GM12864 (cell line): ENCODE data around the gene SF1.

ENCODE experiments used
- DNase-seq: peaks from one replicate; pipeline ENCODE4 v3.0.0-alpha.2; 2011; ENCODE audit warnings: low read depth
- H3K4me3 ChIP-seq: 2 replicates; pipeline ENCODE4 v1.5.1; 2011; ENCODE audit warnings: mild to moderate bottlenecking, low read depth, low read length, control low read depth
- CTCF ChIP-seq: IDR thresholded peaks from 2 replicates; pipeline ENCODE4 v1.5.1; 2011; ENCODE audit warnings: low read depth, mild to moderate bottlenecking, moderate library complexity, low read length, control low read depth, inconsistent platforms; ENCODE audit errors: missing control alignments

Gene SF1

GRCh38 chr11:64764040-64764611 is 14.2 kb downstream of the SF1 start:
- TF ChIP-seq CTCF, result no peak
- no peak for DNase-seq
- H3K4me3 ChIP-seq, result no peak overlapping the region

- no peak for TF ChIP-seq CTCF
- no peak overlapping the region for H3K4me3 ChIP-seq
- no peak for DNase-seq
These were observed 14.8 kb downstream of the SF1 start for GRCh38 chr11:64763526-64764039.

- TF ChIP-seq CTCF, result no peak
- no peak for DNase-seq
- H3K4me3 ChIP-seq, result no peak overlapping the region
These were observed 15.4 kb downstream of the SF1 start for GRCh38 chr11:64762674-64763525.

GRCh38 chr11:64762277-64762673 is 16.1 kb downstream of the SF1 start:
- H3K4me3 ChIP-seq, result no peak overlapping the region
- TF ChIP-seq CTCF, result no peak
- DNase-seq, result no peak

- no peak for DNase-seq
- TF ChIP-seq CTCF, result no peak
- H3K4me3 ChIP-seq, result no peak overlapping the region
These were observed 17.5 kb downstream of the SF1 start for GRCh38 chr11:64760759-64761420.

- no peak within 1 kb of the TSS for H3K4me3 ChIP-seq
- DNase-seq, result no peak
- no peak for TF ChIP-seq CTCF
These were observed 18.3 kb downstream of the SF1 start, which contains the start of gene PYGM for GRCh38 chr11:64759722-64760719. Gene PYGM, minus strand, starts transcription at chr11:64759974. Its CDS starts 76 bp downstream, at chr11:64759898.
